WI38 (cell line): ENCODE measurements around the gene CRIM1.

Experiments used
- H3K4me3 ChIP-seq: 2 replicates; pipeline ENCODE4 v1.5.1; 2011; ENCODE audit warnings: low read depth, mild to moderate bottlenecking, control low read depth, low read length
- CTCF ChIP-seq: IDR thresholded peaks from 2 replicates; pipeline ENCODE4 v1.5.1; 2012; ENCODE audit warnings: low read depth, mild to moderate bottlenecking, control low read depth, low read length

CRIM1 gene

GRCh38 chr2:36368438-36368837, 12.9 kb downstream of the CRIM1 start:
- no peak overlapping the region for H3K4me3 ChIP-seq
- no peak for TF ChIP-seq CTCF

GRCh38 chr2:36369163-36369562, 13.6 kb downstream of the CRIM1 start:
- no peak overlapping the region for H3K4me3 ChIP-seq
- no peak for TF ChIP-seq CTCF

GRCh38 chr2:36369716-36370115, 14.1 kb downstream of the CRIM1 start:
- no peak for TF ChIP-seq CTCF
- no peak overlapping the region for H3K4me3 ChIP-seq

GRCh38 chr2:36370281-36370680, 14.7 kb downstream of the CRIM1 start:
- no peak overlapping the region for H3K4me3 ChIP-seq
- no peak for TF ChIP-seq CTCF

- 0 out of 2 replicates have a peak overlapping the region, but pooled peaks have one; percentile 8 for H3K4me3 ChIP-seq
- TF ChIP-seq CTCF, result no peak
These were observed 15.7 kb downstream of the CRIM1 start for GRCh38 chr2:36371070-36371874.

GRCh38 chr2:36371928-36372391, 16.4 kb downstream of the CRIM1 start:
- H3K4me3 ChIP-seq, result 0 out of 2 replicates have a peak overlapping the region, but pooled peaks have one; percentile 8
- TF ChIP-seq CTCF, result no peak

GRCh38 chr2:36373149-36373926, 17.8 kb downstream of the CRIM1 start:
- TF ChIP-seq CTCF, result no peak
- no peak overlapping the region for H3K4me3 ChIP-seq
